GM10266 (cell line): Measurements from ENCODE around the gene TBC1D2B.

Source experiments
- DNase-seq: peaks from one replicate; pipeline ENCODE4 v3.0.0; 2012; ENCODE audit errors: extremely low spot score
- TF ChIP-seq, protein P1 (sequence below): IDR thresholded peaks from 2 replicates; pipeline ENCODE4 v1.5.1; 2012; ENCODE audit warnings: mild to moderate bottlenecking, low read depth; ENCODE audit not compliant: control insufficient read depth, insufficient read depth; ENCODE audit errors: missing control alignments

TBC1D2B gene

DNA sequence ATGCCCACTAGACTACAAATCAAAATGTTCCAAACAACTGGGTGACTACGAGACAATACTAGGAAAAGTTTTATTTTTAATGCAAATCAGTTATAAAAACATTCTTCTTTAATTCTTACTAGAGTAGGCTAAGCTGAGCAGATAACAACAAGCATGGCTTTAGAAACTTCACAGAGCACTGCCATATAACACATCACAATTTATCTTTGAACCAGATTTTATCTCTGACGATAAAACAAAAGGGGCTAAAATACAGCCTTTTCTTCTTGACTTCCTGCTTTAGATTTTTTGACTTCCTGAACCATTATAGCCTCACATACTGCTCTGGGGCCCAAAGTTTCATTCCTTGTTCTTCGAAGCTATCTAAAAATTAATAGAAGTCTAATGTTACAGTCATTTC lies 25.9 kb downstream of the TBC1D2B start:
- DNase-seq = no peak
- TF ChIP-seq, protein P1, sequence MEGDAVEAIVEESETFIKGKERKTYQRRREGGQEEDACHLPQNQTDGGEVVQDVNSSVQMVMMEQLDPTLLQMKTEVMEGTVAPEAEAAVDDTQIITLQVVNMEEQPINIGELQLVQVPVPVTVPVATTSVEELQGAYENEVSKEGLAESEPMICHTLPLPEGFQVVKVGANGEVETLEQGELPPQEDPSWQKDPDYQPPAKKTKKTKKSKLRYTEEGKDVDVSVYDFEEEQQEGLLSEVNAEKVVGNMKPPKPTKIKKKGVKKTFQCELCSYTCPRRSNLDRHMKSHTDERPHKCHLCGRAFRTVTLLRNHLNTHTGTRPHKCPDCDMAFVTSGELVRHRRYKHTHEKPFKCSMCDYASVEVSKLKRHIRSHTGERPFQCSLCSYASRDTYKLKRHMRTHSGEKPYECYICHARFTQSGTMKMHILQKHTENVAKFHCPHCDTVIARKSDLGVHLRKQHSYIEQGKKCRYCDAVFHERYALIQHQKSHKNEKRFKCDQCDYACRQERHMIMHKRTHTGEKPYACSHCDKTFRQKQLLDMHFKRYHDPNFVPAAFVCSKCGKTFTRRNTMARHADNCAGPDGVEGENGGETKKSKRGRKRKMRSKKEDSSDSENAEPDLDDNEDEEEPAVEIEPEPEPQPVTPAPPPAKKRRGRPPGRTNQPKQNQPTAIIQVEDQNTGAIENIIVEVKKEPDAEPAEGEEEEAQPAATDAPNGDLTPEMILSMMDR = no peak

DNA sequence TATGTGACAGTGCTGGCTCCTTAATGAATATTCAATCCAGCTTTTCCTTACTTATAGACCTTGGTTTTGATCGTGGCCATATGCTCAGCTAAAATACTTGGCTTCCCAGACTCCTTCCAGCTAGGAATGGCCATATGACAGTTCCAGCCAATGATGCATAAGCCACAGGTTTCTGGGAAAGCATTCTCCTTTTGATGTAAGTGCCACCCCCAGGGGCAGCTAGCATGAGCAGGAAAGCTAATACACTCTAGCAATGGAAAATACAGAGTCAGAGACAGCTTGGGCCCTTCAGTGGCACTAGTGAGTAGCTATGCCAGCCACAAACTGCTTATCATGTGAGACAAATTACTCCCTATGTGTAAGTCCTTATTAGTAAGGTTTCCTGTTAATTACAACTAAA lies 26.7 kb downstream of the TBC1D2B start:
- no peak for DNase-seq
- TF ChIP-seq, protein P1 = no peak

DNA sequence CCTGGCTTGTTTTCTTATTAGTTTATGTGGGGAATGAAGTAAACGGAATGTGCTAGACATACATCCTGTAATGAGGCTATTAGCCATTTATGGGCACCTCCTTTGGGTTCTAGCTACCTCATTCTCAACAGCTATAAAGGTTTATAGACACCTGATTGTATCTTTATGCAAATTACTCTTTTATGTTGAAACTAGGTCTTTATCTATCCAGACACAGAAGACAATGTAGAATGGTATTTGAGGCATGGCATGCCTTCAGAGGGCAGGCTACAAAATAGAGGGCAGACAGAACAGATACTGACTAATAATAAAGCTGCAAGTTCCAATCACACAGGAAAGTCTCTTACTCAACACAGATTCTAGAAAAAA lies 27.1 kb downstream of the TBC1D2B start:
- TF ChIP-seq, protein P1 = no peak
- DNase-seq = no peak

DNA sequence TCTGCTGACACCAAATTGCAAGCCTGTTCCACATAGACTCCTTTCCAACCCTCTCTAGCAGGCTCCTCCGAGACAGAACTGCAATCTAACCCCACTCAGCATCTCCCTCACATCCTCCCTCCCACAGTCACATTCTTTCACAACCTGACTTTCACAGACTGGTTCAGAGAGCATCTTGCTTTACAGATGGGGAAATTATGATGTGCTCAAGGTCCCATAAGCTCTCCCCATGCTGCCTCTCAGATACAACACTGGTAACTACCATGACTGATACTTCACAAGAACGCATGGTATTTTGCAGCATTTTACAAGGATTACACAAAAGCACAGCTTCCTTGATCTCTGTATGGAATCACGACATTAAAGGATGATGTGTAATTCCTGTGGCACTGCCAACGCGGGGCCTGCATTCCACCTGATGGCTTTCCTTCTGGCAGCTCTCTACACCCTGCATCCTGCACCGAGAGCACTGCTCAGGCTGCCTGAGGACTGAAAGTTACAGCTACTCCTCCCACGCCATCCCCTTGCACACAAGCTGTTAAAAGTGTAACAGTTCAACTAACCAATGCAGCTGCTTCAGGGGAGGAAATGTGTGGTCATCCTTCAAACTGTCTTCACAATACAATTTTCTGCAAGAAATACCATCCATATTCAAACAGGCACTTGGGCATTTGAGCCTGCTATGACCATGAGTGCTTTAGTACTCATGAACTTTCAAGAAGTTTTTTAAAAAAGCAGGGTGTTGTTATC lies 27.6 kb downstream of the TBC1D2B start:
- peak; percentile 67 for DNase-seq
- TF ChIP-seq, protein P1 = no peak

DNA sequence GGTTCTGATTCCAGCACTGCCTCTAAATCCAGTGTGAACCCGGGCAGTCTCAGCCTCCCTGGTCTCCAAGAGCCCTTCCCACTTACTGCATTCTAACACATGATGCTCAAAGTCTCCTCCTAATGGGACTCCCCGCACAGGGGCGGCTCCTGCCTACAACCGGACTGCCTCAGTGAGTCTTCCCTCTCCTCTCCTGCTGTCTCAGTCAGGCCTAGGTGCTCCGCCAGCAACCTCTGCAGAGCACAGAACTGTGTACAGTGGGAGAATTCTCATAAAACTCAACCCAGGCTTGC lies 28.9 kb downstream of the TBC1D2B start:
- DNase-seq = no peak
- TF ChIP-seq, protein P1 = no peak

DNA sequence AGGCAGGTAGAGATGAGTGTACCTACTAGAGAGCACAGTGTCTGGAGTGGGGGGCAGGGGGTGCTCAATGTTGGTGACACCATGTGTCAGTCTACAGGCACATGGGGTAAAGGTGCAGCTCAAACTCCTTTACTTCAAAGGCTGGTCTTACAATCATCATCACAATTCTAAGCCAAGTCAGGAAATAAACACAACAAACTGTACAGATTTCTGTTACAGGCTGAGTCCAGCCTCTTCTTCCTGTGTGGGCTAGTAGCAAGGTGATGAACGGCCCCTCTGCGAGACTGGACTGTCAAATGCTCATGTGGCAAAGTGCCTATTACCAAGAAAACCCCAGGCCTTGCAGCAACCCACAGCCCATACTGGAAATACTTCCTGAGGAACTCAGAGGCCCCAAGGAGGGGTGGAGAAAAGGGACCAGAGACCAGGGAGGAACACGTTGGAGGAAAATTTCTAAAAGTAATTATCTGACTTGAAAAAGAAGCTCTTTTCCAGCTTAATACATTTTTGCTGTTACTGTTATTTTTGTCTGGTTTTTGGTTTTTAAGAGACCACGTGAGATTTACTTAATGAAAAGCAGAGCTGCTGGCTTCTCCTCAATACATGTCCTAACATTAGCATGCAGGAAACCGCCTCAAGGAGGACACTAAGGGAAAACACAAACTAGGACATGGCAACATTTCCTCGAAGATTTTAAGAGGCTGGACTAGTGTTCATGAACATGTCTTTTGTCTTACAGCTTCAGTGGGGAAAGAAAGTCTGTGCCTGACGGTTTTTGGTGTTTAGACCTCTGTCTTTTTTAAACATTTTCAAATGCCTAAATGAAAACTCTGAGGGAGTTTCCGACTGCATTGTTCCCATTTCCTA lies 29.5 kb downstream of the TBC1D2B start:
- no peak for DNase-seq
- TF ChIP-seq, protein P1 = no peak

DNA sequence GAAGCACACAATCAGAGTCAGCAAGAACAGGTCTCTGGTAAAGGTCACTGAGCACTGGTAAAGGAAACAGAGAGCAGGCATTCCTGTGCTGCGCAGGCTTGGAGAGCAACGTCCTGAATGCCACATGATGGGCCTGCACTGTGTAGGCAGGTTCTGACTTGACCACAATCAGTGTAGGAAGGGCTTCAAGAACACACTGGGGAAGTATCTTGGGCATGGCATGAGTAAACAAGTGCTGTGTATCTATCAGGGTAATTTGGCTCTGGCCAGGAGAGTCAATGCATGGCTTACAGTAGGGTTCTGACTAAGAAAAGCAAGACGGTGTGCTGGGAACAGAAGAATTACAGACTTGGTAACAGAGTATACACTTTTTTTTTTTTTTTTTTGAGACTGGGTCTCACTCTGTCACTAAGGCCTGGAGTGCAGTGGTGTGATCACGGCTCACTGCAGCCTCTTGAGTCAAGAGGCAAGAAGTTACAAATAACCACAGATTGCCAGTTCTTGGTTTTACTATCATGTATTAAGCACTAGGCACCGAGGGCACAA lies 30.6 kb downstream of the TBC1D2B start:
- TF ChIP-seq, protein P1 = no peak

More for the DNA sequence above, 30.6 kb downstream of the TBC1D2B start:
- DNase-seq = no peak
